Lung (tissue), 12 donors: ENCODE measurements around the gene ADGRG6. TPM values are rescaled to one million over a fixed set of nuclear protein-coding genes. Genes with fewer than 3 reads are reported as not detected.

Source experiments
- ATAC-seq: fragments of 200-7000 bp; cut with Tn5 transposase; one replicate; pipeline ENCODE4 v1.9.1; 2020; ENCODE audit warnings: moderate number of reproducible peaks; ENCODE audit not compliant: insufficient read depth, low FRiP score
- DNase-seq, 3 donors: peaks; one replicate each; pipeline ENCODE4 v3.0.0-alpha.2; 2013 to 2017
- H3K27ac ChIP-seq, 2 donors: one replicate each; pipeline ENCODE4 v1.5.1; 2013; ENCODE audit warnings: mild to moderate bottlenecking in 2 of 2, moderate library complexity in 2 of 2, control low read depth in 1 of 2, inconsistent platforms in 1 of 2, low read depth in 1 of 2, low read length in 1 of 2
- H3K27me3 ChIP-seq, 3 donors: one replicate each; pipeline ENCODE4 v1.5.1; 2013; ENCODE audit warnings: low read length in 2 of 3; ENCODE audit not compliant: control insufficient read depth in 3 of 3, insufficient read depth in 3 of 3
- H3K36me3 ChIP-seq, 4 donors: one replicate each; pipeline ENCODE4 v1.5.1; 2013; ENCODE audit warnings: low read length in 4 of 4, mild to moderate bottlenecking in 1 of 4, moderate library complexity in 1 of 4; ENCODE audit not compliant: control insufficient read depth in 4 of 4, insufficient read depth in 4 of 4
- H3K4me1 ChIP-seq, 5 donors: one replicate each; pipeline ENCODE4 v1.5.1; 2013; ENCODE audit warnings: low read length in 5 of 5, mild to moderate bottlenecking in 2 of 5, moderate library complexity in 1 of 5; ENCODE audit not compliant: control insufficient read depth in 5 of 5, insufficient read depth in 5 of 5
- H3K4me3 ChIP-seq: one replicate; pipeline ENCODE4 v1.5.1; 2013; ENCODE audit warnings: mild to moderate bottlenecking, control low read depth, moderate library complexity
- H3K9ac ChIP-seq, 2 donors: one replicate each; pipeline ENCODE4 v1.5.1; 2013; ENCODE audit warnings: low read length in 2 of 2, control low read depth in 1 of 2; ENCODE audit not compliant: insufficient read depth in 1 of 2
- H3K9me3 ChIP-seq, 4 donors: one replicate each; pipeline ENCODE4 v1.5.1; 2013; ENCODE audit warnings: low read length in 3 of 4, mild to moderate bottlenecking in 1 of 4, moderate library complexity in 1 of 4; ENCODE audit not compliant: control insufficient read depth in 4 of 4, insufficient read depth in 3 of 4
- CTCF ChIP-seq: IDR thresholded peaks from 2 replicates; pipeline ENCODE4 v1.5.1; 2012; ENCODE audit warnings: mild to moderate bottlenecking; ENCODE audit errors: control extremely low read depth, extremely low read depth
- WGBS, 2 donors: extraction: QIAGEN DNeasy Blood & Tissue Kit; methylation state at CpG; one replicate each; pipeline ENCODE4 v1.1.7; 2013; 5-methylcytosine and 5-hydroxymethylcytosine counted together
- polyA plus RNA-seq, 2 donors: library from polyadenylated mRNA; stranded (reverse); fragments of 200-250 nt; gene quantifications; one replicate each; pipeline ENCODE4 v1.2.1, GENCODE V29; 2013
- total RNA-seq, 2 donors: library from RNA; depleted of rRNA in 1 of 2; stranded (reverse); fragments of >200 nt in 1 of 2; gene quantifications; one replicate each; pipeline ENCODE4 v1.2.1, GENCODE V29; 2014 to 2021
- donor health status: control.
- donor health status: control.
- donor health status: Bipolar disorder and iron deficiency.
- donor health status: healthy.
- donor health status: DM: yes; HTN: yes; CAD: no.

The ADGRG6 gene
- total and polyA plus RNA-seq, 4 donors = 6.4 to 177 (median 12.9) TPM

DNA sequence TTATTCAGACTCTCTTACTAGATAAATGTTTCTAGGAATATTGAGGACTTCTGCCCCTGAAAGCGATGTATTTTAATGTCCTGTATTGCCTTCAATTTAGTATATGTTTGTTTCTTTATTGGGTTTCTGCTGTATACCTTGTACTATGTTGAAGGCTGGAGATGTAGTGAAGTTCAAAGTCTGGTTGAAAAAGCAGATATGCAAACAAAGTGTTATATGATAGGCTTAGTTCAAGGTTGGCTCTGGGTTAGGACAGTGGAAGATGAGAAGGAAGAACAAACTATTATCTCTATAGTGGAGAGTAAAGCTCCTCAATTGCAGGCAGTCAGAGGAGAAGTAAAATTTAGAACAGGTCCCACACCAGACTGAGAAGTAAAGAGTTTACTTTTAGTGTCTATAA, 36.3 kb upstream of the ADGRG6 start:
- H3K4me1 ChIP-seq = no peaks in the 10 kb centered on the region
- no peak overlapping the region for H3K9ac ChIP-seq
- H3K36me3 ChIP-seq = no peaks in the 10 kb centered on the region
- DNase-seq = no peak
- WGBS, 2 donors = 93 to 99% methylated on average over 1 of the region's 1 CpG
- H3K9me3 ChIP-seq = no peaks in the 10 kb centered on the region
- no peak overlapping the region for H3K4me3 ChIP-seq
- no peak overlapping the region for H3K27ac ChIP-seq
- no peaks in the 10 kb centered on the region for H3K27me3 ChIP-seq
- TF ChIP-seq CTCF = no peak
- ATAC-seq = no peak

- no peak overlapping the region for H3K27ac ChIP-seq
- H3K27me3 ChIP-seq = no peaks in the 10 kb centered on the region
- no peak overlapping the region for H3K9ac ChIP-seq
- H3K4me3 ChIP-seq = no peak overlapping the region
- TF ChIP-seq CTCF = no peak
- 81 to 86% methylated on average over 4 of the region's 4 CpGs for WGBS, 2 donors
- no peaks in the 10 kb centered on the region for H3K9me3 ChIP-seq
- no peaks in the 10 kb centered on the region for H3K36me3 ChIP-seq
- no peaks in the 10 kb centered on the region for H3K4me1 ChIP-seq
- no peak for ATAC-seq
- DNase-seq = no peak
These were observed 35.7 kb upstream of the ADGRG6 start for GRCh38 chr6:142266060-142266459.

GRCh38 chr6:142271476-142271875, 30.3 kb upstream of the ADGRG6 start:
- no peaks in the 10 kb centered on the region for H3K27me3 ChIP-seq

More at GRCh38 chr6:142271476-142271875, 30.3 kb upstream of the ADGRG6 start:
- WGBS, 2 donors = 50 to 72% methylated on average over 1 of the region's 1 CpG
- Histone ChIP-seq H3K27ac (no peak overlapping the region), H3K4me1 (no peaks in the 10 kb centered on the region), H3K9me3 (no peaks in the 10 kb centered on the region), H3K4me3 (no peak overlapping the region), H3K36me3 (no peaks in the 10 kb centered on the region), H3K9ac (no peak overlapping the region)
- DNase-seq = no peak
- ATAC-seq = no peak
- TF ChIP-seq CTCF = no peak
